GM19035 (cell line): ENCODE measurements around the gene PCNX4.

ENCODE experiments used
- ATAC-seq: cut with Tn5 transposase; IDR thresholded peaks from one replicate; pipeline ENCODE4 v1.9.1; 2021; ENCODE audit not compliant: unreplicated experiment

PCNX4 gene

GRCh38 chr14:60171690-60172089, 80.0 kb downstream of the PCNX4 start:
- ATAC-seq = no peak

- ATAC-seq = no peak
Measured at GRCh38 chr14:60174352-60175254, 82.9 kb downstream of the PCNX4 start.

- no peak for ATAC-seq
Measured at GRCh38 chr14:60175255-60175902, 83.7 kb downstream of the PCNX4 start.

GRCh38 chr14:60178164-60178563, 86.4 kb downstream of the PCNX4 start:
- no peak for ATAC-seq

- ATAC-seq = no peak
Measured at GRCh38 chr14:60178820-60179219, 87.1 kb downstream of the PCNX4 start.

GRCh38 chr14:60179431-60179869, 87.7 kb downstream of the PCNX4 start:
- ATAC-seq = no peak

- ATAC-seq = peak; percentile 22
Measured at GRCh38 chr14:60183138-60183537, 91.4 kb downstream of the PCNX4 start.

GRCh38 chr14:60183741-60184140, 92.0 kb downstream of the PCNX4 start:
- ATAC-seq = peak; percentile 40

GRCh38 chr14:60184146-60184904, 92.6 kb downstream of the PCNX4 start:
- ATAC-seq = peak; percentile 54

- ATAC-seq = no peak
Measured at GRCh38 chr14:60184905-60185555, 93.3 kb downstream of the PCNX4 start.

GRCh38 chr14:60188115-60188514, 96.4 kb downstream of the PCNX4 start:
- ATAC-seq = no peak

- ATAC-seq = no peak
Measured at GRCh38 chr14:60188696-60189095, 97.0 kb downstream of the PCNX4 start.

GRCh38 chr14:60189923-60190840, 98.5 kb downstream of the PCNX4 start:
- ATAC-seq = no peak

- peak; percentile 65 for ATAC-seq
Measured at GRCh38 chr14:60195179-60195810, 103.6 kb downstream of the PCNX4 start.

- no peak for ATAC-seq
Measured at GRCh38 chr14:60196291-60196690, 104.6 kb downstream of the PCNX4 start.

GRCh38 chr14:60197629-60198303, 106.0 kb downstream of the PCNX4 start:
- ATAC-seq = no peak

- no peak for ATAC-seq
Measured at GRCh38 chr14:60199321-60199720, 107.6 kb downstream of the PCNX4 start.

- peak; percentile 75 for ATAC-seq
Measured at GRCh38 chr14:60204104-60204842, 112.5 kb downstream of the PCNX4 start.
